IMR-90 (cell line): ENCODE data around the gene CLASP1. TPM values are rescaled to one million over a fixed set of nuclear protein-coding genes. Genes with fewer than 3 reads are reported as not detected.

Source experiments
- ATAC-seq: fragments of 200-7000 bp; cut with Tn5 transposase; 2 replicates; pipeline ENCODE4 v1.9.1; 2020; ENCODE audit warnings: low read depth, mild to moderate bottlenecking, moderate library complexity
- BruUV-seq: library from RNA; stranded (reverse); fragments of 400-500 nt; replicated peaks from 2 replicates; lab custom pipeline; 2021; lab: Mats Ljungman, UMichigan
- CTCF ChIA-PET: fragments of 300-600 bp; formaldehyde crosslinking; extraction: SDS; loops from one replicate; lab custom pipeline; 2021; ENCODE audit warnings: antibody characterized with exemption; lab: Yijun Ruan, JAX
- POLR2A ChIA-PET: fragments of 300-600 bp; sonication (Branson Sonifier 250); formaldehyde crosslinking; loops from one replicate; lab custom pipeline; 2022; ENCODE audit warnings: antibody characterized with exemption; ENCODE audit not compliant: unreplicated experiment; lab: Charles Lee
- DNase-seq: peaks from one replicate; pipeline ENCODE4 v3.0.0; 2013
- H2AFZ ChIP-seq: replicated peaks from 2 replicates; pipeline ENCODE3; 2013; ENCODE audit warnings: low read length, mild to moderate bottlenecking; ENCODE audit not compliant: poor library complexity
- H2AK5ac ChIP-seq: 2 replicates; pipeline ENCODE4 v1.6.1; 2013; ENCODE audit warnings: low read depth, low read length, inconsistent platforms
- H2AK9ac ChIP-seq: replicated peaks from 2 replicates; pipeline ENCODE3; 2013; ENCODE audit warnings: mild to moderate bottlenecking, low read depth, low read length, moderate library complexity; ENCODE audit not compliant: poor library complexity
- H2BK120ac ChIP-seq: 2 replicates; pipeline ENCODE4 v1.6.1; 2013; ENCODE audit warnings: low read depth, low read length, inconsistent platforms
- H2BK15ac ChIP-seq: 3 replicates; pipeline ENCODE4 v1.6.1; 2013; ENCODE audit warnings: low read depth, low read length, inconsistent platforms
- H2BK20ac ChIP-seq: 2 replicates; pipeline ENCODE4 v1.6.1; 2013; ENCODE audit warnings: low read depth, mild to moderate bottlenecking, inconsistent platforms, low read length, moderate library complexity
- H2BK5ac ChIP-seq: 2 replicates; pipeline ENCODE4 v1.6.1; 2013; ENCODE audit warnings: mild to moderate bottlenecking, low read depth, low read length, inconsistent platforms; ENCODE audit not compliant: poor library complexity, severe bottlenecking
- H3K14ac ChIP-seq: replicated peaks from 2 replicates; pipeline ENCODE4 v1.6.1; 2013; ENCODE audit warnings: low read depth, low read length, inconsistent platforms
- H3K18ac ChIP-seq: 2 replicates; pipeline ENCODE4 v1.6.1; 2013; ENCODE audit warnings: low read depth, low read length, control low read depth
- H3K23ac ChIP-seq: 2 replicates; pipeline ENCODE4 v1.6.1; 2013; ENCODE audit warnings: low read depth, low read length, inconsistent platforms
- H3K27ac ChIP-seq: 2 replicates; pipeline ENCODE4 v1.5.1; 2013; ENCODE audit warnings: mild to moderate bottlenecking, control low read depth, low read length; ENCODE audit not compliant: insufficient read depth
- H3K27me3 ChIP-seq: 2 replicates; pipeline ENCODE4 v1.6.1; 2013; ENCODE audit warnings: low read length; ENCODE audit not compliant: control insufficient read depth, insufficient read depth
- H3K36me3 ChIP-seq: 2 replicates; pipeline ENCODE4 v1.6.1; 2013; ENCODE audit warnings: low read length, mixed read lengths; ENCODE audit not compliant: control insufficient read depth, insufficient read depth
- H3K4ac ChIP-seq: 2 replicates; pipeline ENCODE4 v1.6.1; 2013; ENCODE audit warnings: low read depth, low read length, inconsistent platforms
- H3K4me1 ChIP-seq: 2 replicates; pipeline ENCODE4 v1.6.1; 2013; ENCODE audit warnings: low read length, mixed read lengths; ENCODE audit not compliant: control insufficient read depth, insufficient read depth
- H3K4me2 ChIP-seq: 2 replicates; pipeline ENCODE4 v1.6.1; 2013; ENCODE audit warnings: low read depth, mild to moderate bottlenecking, control low read depth, low read length, moderate library complexity
- H3K4me3 ChIP-seq: 2 replicates; pipeline ENCODE4 v1.5.1; 2013; ENCODE audit warnings: low read depth, mild to moderate bottlenecking, control low read depth, low read length, moderate library complexity; ENCODE audit not compliant: insufficient read depth
- H3K56ac ChIP-seq: 2 replicates; pipeline ENCODE4 v1.6.1; 2013; ENCODE audit warnings: low read length, inconsistent platforms; ENCODE audit not compliant: insufficient read depth; ENCODE audit errors: extremely low read depth
- H3K79me1 ChIP-seq, 2 experiments: 2 replicates each; pipeline ENCODE4 v1.6.1; 2013; ENCODE audit warnings: low read length in 2 of 2, inconsistent platforms in 1 of 2, low read depth in 1 of 2
- H3K9ac ChIP-seq: 2 replicates; pipeline ENCODE4 v1.6.1; 2013; ENCODE audit warnings: low read depth, low read length, control low read depth
- H3K9me1 ChIP-seq: 2 replicates; pipeline ENCODE4 v1.6.1; 2013; ENCODE audit warnings: low read length, inconsistent platforms; ENCODE audit not compliant: insufficient read depth
- H3K9me3 ChIP-seq: 2 replicates; pipeline ENCODE4 v1.6.1; 2013; ENCODE audit warnings: low read length; ENCODE audit not compliant: control insufficient read depth, insufficient read depth
- H4K20me1 ChIP-seq: 2 replicates; pipeline ENCODE4 v1.6.1; 2013; ENCODE audit warnings: low read length, inconsistent platforms; ENCODE audit not compliant: insufficient read depth
- H4K5ac ChIP-seq: 2 replicates; pipeline ENCODE4 v1.6.1; 2013; ENCODE audit warnings: mild to moderate bottlenecking, low read depth, low read length, control low read depth
- H4K8ac ChIP-seq, 2 experiments: 2 replicates each; pipeline ENCODE4 v1.6.1; 2013; ENCODE audit warnings: low read depth in 2 of 2, low read length in 2 of 2, control low read depth in 1 of 2, inconsistent platforms in 1 of 2
- H4K91ac ChIP-seq: 2 replicates; pipeline ENCODE4 v1.6.1; 2013; ENCODE audit warnings: low read depth, low read length, inconsistent platforms; ENCODE audit not compliant: insufficient read depth
- CEBPB ChIP-seq: IDR thresholded peaks from 2 replicates; pipeline ENCODE4 v1.6.1; 2012; ENCODE audit warnings: low read depth, low read length, improper control_type of control experiment
- CHD1 ChIP-seq: IDR thresholded peaks from 2 replicates; pipeline ENCODE4 v1.6.1; 2012; ENCODE audit warnings: low read depth, low read length, improper control_type of control experiment
- MAZ ChIP-seq: IDR thresholded peaks from 2 replicates; pipeline ENCODE4 v1.6.1; 2012; ENCODE audit warnings: low read depth, mild to moderate bottlenecking, low read length, improper control_type of control experiment, moderate library complexity, borderline replicate concordance
- MXI1 ChIP-seq: IDR thresholded peaks from 2 replicates; pipeline ENCODE4 v1.6.1; 2012; ENCODE audit warnings: low read depth, mild to moderate bottlenecking, low read length, moderate library complexity, borderline replicate concordance
- NFE2L2 ChIP-seq: fragments of 150-350 bp; IDR thresholded peaks from 2 replicates; pipeline ENCODE4 v1.6.1; 2016; ENCODE audit warnings: low read depth, mild to moderate bottlenecking, low read length
- POLR2A ChIP-seq: IDR thresholded peaks from 2 replicates; pipeline ENCODE4 v1.6.1; 2012; ENCODE audit warnings: mild to moderate bottlenecking, low read depth, low read length
- RFX5 ChIP-seq: IDR thresholded peaks from 2 replicates; pipeline ENCODE4 v1.8.0; 2012; ENCODE audit warnings: low read depth, mild to moderate bottlenecking, low read length, moderate library complexity
- SMC3 ChIP-seq: fragments of 150-350 bp; IDR thresholded peaks from 2 replicates; pipeline ENCODE4 v1.6.1; 2016; ENCODE audit warnings: low read depth, mild to moderate bottlenecking, antibody characterized with exemption, low read length, moderate library complexity
- WGBS, 2 experiments: methylation state at CpG; one replicate each; pipeline versions ENCODE4 v1.1.5 to v1.1.7; 2013; ENCODE audit warnings: missing lambda C conversion rate in 2 of 2; ENCODE audit not compliant: insufficient read length in 1 of 2; ENCODE audit errors: extremely low coverage in 2 of 2; 5-methylcytosine and 5-hydroxymethylcytosine counted together
- dilution Hi-C: fragments of 300-500 bp; cut with HindIII; formaldehyde crosslinking; loops from one replicate; pipeline ENCODE4 v1.14.3; 2018; ENCODE audit warnings: low sequenced_read_pairs; ENCODE audit not compliant: unreplicated experiment
- in situ Hi-C: fragments of 300-500 bp; cut with MboI; formaldehyde crosslinking; loops from 3 replicates; pipeline ENCODE4 v1.14.3; 2019; ENCODE audit warnings: low sequenced_read_pairs, inconsistent platforms, mixed read lengths
- intact Hi-C: fragments of 100-400 bp; cut with micrococcal nuclease; formaldehyde crosslinking; loops from 2 replicates; pipeline ENCODE4 v1.10.0; 2022
- polyA plus RNA-seq, 3 experiments: library from polyadenylated mRNA; depleted of rRNA; stranded (reverse); fragments of >200 nt; gene quantifications; 2 replicates each; pipeline ENCODE4 v1.2.3, GENCODE V29; 2012; ENCODE audit warnings: low replicate concordance in 1 of 3
- total RNA-seq: library from RNA; depleted of rRNA; stranded (reverse); fragments of >200 nt; gene quantifications from 2 replicates; pipeline ENCODE4 v1.2.3, GENCODE V29; 2012
- TF ChIP-seq, protein P1 (sequence below): conservative IDR thresholded peaks from 2 replicates; pipeline ENCODE4 v1.5.1; 2012; ENCODE audit warnings: mild to moderate bottlenecking, low read depth, low read length, improper control_type of control experiment
- TF ChIP-seq, protein P2 (sequence below): fragments of 150-350 bp; IDR thresholded peaks from 2 replicates; pipeline ENCODE4 v1.6.1; 2017; ENCODE audit warnings: mild to moderate bottlenecking, antibody characterized with exemption, low read length, low read depth

Gene CLASP1
- total and polyA plus RNA-seq, 2 of the 4 experiments (the other 2 are of a cell fraction) = 12.3 to 33.7 TPM

DNA sequence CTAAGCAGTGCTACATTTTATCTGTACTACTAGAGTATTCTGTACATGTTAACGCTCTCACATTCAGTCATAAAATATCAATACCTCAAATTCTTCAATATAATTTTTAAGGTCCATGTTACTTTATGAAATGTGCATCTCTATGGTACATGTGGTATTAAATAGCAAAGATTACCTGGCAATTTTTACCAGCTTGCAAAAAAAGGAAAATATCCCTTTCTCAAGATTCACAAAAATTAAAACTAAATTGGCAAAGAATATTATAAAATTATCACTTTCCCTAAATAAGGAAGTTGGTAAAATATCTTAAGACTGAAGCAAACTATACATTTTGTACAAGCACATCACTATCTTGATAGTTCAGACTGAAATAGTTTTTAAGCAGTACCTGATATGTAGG lies 233.5 kb downstream of the CLASP1 start:
- Histone ChIP-seq H2AFZ (no peak overlapping the region), H3K23ac (no peak overlapping the region), H2AK5ac (no peak overlapping the region), H3K4me3 (no peak overlapping the region), H3K27ac (no peak overlapping the region), H3K56ac (no peak overlapping the region), H3K4ac (no peak overlapping the region), H2BK5ac (no peak overlapping the region), H3K9ac (no peak overlapping the region), H4K20me1 (no peaks in the 10 kb centered on the region), H2AK9ac (no peak overlapping the region), H2BK15ac (no peak overlapping the region), H3K9me1 (peaks cover 12% of the 10 kb centered on the region), H3K14ac (no peak overlapping the region), H3K4me2 (no peak overlapping the region), H3K79me1 (peaks cover 21% of the 10 kb centered on the region in 2 experiments), H3K4me1 (no peaks in the 10 kb centered on the region), H2BK20ac (no peak overlapping the region), H3K36me3 (peaks cover 17% of the 10 kb centered on the region), H3K18ac (no peak overlapping the region), H4K91ac (no peak overlapping the region), H3K9me3 (no peaks in the 10 kb centered on the region), H4K8ac (no peak overlapping the region), H3K27me3 (no peaks in the 10 kb centered on the region), H2BK120ac (no peak overlapping the region), H4K5ac (no peak overlapping the region)
- CTCF ChIA-PET = no interaction called here
- no TSS peak for BruUV-seq
- in situ Hi-C loops (loop anchor here (10.0 kb wide), 1 partner anchor 109 kb away; no protein-coding TSS in a partner anchor), intact Hi-C loops (no loop called here), dilution Hi-C loops (no loop called here)
- ATAC-seq (no peak), DNase-seq (no peak)
- TF ChIP-seq RFX5 (no peak), CEBPB (no peak), MAZ (no peak), POLR2A (no peak), SMC3 (no peak), MXI1 (no peak), CHD1 (no peak), NFE2L2 (no peak)
- TF ChIP-seq, protein P1, sequence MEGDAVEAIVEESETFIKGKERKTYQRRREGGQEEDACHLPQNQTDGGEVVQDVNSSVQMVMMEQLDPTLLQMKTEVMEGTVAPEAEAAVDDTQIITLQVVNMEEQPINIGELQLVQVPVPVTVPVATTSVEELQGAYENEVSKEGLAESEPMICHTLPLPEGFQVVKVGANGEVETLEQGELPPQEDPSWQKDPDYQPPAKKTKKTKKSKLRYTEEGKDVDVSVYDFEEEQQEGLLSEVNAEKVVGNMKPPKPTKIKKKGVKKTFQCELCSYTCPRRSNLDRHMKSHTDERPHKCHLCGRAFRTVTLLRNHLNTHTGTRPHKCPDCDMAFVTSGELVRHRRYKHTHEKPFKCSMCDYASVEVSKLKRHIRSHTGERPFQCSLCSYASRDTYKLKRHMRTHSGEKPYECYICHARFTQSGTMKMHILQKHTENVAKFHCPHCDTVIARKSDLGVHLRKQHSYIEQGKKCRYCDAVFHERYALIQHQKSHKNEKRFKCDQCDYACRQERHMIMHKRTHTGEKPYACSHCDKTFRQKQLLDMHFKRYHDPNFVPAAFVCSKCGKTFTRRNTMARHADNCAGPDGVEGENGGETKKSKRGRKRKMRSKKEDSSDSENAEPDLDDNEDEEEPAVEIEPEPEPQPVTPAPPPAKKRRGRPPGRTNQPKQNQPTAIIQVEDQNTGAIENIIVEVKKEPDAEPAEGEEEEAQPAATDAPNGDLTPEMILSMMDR = no peak
- TF ChIP-seq, protein P2, sequence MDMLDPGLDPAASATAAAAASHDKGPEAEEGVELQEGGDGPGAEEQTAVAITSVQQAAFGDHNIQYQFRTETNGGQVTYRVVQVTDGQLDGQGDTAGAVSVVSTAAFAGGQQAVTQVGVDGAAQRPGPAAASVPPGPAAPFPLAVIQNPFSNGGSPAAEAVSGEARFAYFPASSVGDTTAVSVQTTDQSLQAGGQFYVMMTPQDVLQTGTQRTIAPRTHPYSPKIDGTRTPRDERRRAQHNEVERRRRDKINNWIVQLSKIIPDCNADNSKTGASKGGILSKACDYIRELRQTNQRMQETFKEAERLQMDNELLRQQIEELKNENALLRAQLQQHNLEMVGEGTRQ = no peak
- WGBS, 2 experiments = no CpG with 5 or more reads among the region's 1 CpG
- POLR2A ChIA-PET = no interaction called here
